ENCODE data around the gene NAA20. TPM values are rescaled to one million over a fixed set of nuclear protein-coding genes. Genes with fewer than 3 reads are reported as not detected.

Gene NAA20
- total RNA-seq, 1 donor from 2014 or later = 36.3 TPM

DNA sequence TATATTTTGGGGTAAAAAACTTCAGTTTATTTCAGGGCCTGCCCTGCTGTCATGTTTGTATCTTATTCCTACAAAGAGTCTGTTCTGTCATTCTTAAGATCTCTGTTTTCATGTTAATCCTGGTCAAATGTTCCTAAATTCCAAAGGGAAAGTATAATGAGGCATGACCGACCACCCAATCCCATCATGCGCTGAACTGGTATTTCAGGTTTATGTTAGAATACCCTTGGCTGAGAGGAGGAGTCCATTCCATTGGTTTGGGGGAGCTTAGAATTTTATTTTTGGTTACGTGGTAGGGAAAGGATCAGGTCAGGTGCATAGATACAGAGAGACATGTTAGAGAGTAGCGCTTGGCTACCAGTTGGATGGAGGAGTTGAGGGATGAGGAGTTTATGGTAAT is 60.9 kb downstream of the NAA20 start:
- Mint-ChIP-seq H3K4me1 (ENCODE audit: unreplicated experiment) (no peaks in the 10 kb centered on the region), H3K9me3 (ENCODE audit: unreplicated experiment) (no peaks in the 10 kb centered on the region), H3K27me3 (ENCODE audit: unreplicated experiment) (peaks cover 2% of the 10 kb centered on the region), H3K36me3 (ENCODE audit: low read depth, unreplicated experiment) (no peaks in the 10 kb centered on the region), H3K4me3 (ENCODE audit: unreplicated experiment) (no peak overlapping the region), H3K27ac (ENCODE audit: unreplicated experiment) (no peak overlapping the region)
- TF ChIP-seq, protein P1, sequence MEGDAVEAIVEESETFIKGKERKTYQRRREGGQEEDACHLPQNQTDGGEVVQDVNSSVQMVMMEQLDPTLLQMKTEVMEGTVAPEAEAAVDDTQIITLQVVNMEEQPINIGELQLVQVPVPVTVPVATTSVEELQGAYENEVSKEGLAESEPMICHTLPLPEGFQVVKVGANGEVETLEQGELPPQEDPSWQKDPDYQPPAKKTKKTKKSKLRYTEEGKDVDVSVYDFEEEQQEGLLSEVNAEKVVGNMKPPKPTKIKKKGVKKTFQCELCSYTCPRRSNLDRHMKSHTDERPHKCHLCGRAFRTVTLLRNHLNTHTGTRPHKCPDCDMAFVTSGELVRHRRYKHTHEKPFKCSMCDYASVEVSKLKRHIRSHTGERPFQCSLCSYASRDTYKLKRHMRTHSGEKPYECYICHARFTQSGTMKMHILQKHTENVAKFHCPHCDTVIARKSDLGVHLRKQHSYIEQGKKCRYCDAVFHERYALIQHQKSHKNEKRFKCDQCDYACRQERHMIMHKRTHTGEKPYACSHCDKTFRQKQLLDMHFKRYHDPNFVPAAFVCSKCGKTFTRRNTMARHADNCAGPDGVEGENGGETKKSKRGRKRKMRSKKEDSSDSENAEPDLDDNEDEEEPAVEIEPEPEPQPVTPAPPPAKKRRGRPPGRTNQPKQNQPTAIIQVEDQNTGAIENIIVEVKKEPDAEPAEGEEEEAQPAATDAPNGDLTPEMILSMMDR (IDR thresholded peaks at IDR 0.05; ENCODE audit: unreplicated experiment) = no peak
- DNase-seq (ENCODE audit: low spot score) = no peak

- DNase-seq (ENCODE audit: low spot score) = no peak
- TF ChIP-seq, protein P1 (IDR thresholded peaks at IDR 0.05; ENCODE audit: unreplicated experiment) = no peak
- H3K4me1 Mint-ChIP-seq (ENCODE audit: unreplicated experiment) = no peaks in the 10 kb centered on the region
- H3K36me3 Mint-ChIP-seq (ENCODE audit: low read depth, unreplicated experiment) = no peaks in the 10 kb centered on the region
- H3K9me3 Mint-ChIP-seq (ENCODE audit: unreplicated experiment) = no peaks in the 10 kb centered on the region
- no peak overlapping the region for H3K27ac Mint-ChIP-seq (ENCODE audit: unreplicated experiment)
- H3K4me3 Mint-ChIP-seq (ENCODE audit: unreplicated experiment) = no peak overlapping the region
- peaks cover 2% of the 10 kb centered on the region for H3K27me3 Mint-ChIP-seq (ENCODE audit: unreplicated experiment)
These were observed 62.1 kb downstream of the NAA20 start for GRCh38 chr20:20079102-20079784.

Other genes with a start within 250 kb of the NAA20 start
- gene CRNKL1, start 35.1 kb downstream of the NAA20 start, total RNA-seq (ENCODE audit: unreplicated experiment) = 24.6 TPM
- gene CFAP61, start 35.2 kb downstream of the NAA20 start, total RNA-seq (ENCODE audit: unreplicated experiment) = not detected

Measured in endothelial cell (in vitro differentiated cells).